LNCaP clone FGC (cell line): Measurements from ENCODE around the gene ARHGAP22.

Experiments
- DNase-seq: peaks from one replicate; pipeline ENCODE4 v3.0.0-alpha.2; 2011; ENCODE audit warnings: low read depth
- H3K4me3 ChIP-seq: 2 replicates; pipeline ENCODE4 v1.5.1; 2011; ENCODE audit warnings: mild to moderate bottlenecking, low read depth, low read length, control low read depth
- TF ChIP-seq, protein P1 (sequence below): IDR thresholded peaks from 2 replicates; pipeline ENCODE4 v1.5.1; 2012; ENCODE audit warnings: mild to moderate bottlenecking; ENCODE audit not compliant: control insufficient read depth, insufficient read depth; ENCODE audit errors: extremely low read depth

ARHGAP22 gene

DNA sequence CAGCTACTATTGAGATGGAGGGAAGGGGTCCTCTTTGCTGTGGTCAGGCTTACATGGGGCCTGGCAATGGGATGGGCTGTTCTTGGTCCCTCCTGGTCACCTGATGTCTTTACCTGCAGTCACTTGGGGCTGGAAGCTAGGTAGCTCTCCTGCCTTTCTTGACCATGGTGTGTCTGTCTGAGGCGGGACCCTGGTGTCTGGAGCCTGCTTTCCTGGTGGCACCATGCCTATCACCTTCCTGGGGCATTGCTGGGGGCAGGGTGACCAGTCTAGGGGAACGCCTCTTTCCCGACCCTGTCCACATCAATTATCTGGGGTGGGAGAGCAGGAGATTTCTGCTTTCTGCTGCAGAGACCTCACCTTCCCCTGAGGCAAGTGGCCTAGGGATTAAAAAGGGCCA lies 55.6 kb downstream of the ARHGAP22 start:
- no peak overlapping the region for H3K4me3 ChIP-seq
- DNase-seq = no peak
- TF ChIP-seq, protein P1, sequence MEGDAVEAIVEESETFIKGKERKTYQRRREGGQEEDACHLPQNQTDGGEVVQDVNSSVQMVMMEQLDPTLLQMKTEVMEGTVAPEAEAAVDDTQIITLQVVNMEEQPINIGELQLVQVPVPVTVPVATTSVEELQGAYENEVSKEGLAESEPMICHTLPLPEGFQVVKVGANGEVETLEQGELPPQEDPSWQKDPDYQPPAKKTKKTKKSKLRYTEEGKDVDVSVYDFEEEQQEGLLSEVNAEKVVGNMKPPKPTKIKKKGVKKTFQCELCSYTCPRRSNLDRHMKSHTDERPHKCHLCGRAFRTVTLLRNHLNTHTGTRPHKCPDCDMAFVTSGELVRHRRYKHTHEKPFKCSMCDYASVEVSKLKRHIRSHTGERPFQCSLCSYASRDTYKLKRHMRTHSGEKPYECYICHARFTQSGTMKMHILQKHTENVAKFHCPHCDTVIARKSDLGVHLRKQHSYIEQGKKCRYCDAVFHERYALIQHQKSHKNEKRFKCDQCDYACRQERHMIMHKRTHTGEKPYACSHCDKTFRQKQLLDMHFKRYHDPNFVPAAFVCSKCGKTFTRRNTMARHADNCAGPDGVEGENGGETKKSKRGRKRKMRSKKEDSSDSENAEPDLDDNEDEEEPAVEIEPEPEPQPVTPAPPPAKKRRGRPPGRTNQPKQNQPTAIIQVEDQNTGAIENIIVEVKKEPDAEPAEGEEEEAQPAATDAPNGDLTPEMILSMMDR = no peak

DNA sequence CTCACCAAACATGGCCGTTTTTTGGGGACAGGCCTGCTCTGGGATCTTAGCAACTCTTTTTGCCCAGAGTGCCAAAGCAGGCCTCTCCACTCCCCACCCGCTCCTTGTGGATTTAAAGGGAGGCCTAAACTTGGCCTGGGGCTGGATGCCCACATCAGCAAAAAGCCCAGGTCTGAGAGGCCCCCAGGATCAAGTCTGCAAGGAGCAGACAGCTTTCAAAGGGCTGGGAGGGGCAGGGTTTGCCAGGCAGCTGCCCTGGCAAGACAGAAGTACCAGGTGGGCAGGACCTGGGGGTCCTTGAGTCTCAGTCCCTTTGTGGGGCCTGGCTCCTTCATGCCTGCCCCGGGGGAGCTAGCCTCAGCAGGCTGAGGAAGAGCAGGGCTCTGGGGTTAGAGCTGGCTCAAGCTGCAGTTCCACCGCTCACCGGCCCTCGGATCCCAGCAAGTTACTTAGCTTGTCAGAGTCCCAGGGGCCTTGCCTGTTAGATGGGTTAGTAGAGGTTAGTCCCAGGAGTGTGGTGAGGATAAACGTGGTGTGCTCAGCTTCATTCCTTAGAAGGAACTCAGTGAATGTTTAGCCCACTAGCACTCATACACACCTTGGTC lies 56.2 kb downstream of the ARHGAP22 start:
- H3K4me3 ChIP-seq = no peak overlapping the region
- DNase-seq = no peak
- TF ChIP-seq, protein P1 = no peak

DNA sequence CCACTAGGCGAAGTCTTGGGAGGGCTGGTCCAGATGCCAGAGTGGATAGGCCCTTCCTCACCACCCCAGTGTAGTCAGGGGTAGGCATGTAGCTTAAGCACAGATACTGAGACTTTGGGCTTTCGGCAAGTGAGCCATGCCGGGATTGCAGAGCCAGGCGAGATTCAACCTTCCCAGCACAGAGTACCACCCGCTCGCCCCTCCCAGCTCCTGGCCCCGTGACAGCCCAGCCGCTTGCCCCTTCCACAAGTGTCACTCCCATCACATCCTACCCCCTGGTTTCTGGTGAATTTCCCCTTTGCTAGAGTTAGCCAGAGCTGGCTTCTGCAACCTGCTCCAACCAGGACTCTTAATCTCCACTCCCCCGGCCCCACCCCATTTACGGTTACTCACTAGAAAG lies 56.9 kb downstream of the ARHGAP22 start:
- DNase-seq = no peak
- no peak overlapping the region for H3K4me3 ChIP-seq

DNA sequence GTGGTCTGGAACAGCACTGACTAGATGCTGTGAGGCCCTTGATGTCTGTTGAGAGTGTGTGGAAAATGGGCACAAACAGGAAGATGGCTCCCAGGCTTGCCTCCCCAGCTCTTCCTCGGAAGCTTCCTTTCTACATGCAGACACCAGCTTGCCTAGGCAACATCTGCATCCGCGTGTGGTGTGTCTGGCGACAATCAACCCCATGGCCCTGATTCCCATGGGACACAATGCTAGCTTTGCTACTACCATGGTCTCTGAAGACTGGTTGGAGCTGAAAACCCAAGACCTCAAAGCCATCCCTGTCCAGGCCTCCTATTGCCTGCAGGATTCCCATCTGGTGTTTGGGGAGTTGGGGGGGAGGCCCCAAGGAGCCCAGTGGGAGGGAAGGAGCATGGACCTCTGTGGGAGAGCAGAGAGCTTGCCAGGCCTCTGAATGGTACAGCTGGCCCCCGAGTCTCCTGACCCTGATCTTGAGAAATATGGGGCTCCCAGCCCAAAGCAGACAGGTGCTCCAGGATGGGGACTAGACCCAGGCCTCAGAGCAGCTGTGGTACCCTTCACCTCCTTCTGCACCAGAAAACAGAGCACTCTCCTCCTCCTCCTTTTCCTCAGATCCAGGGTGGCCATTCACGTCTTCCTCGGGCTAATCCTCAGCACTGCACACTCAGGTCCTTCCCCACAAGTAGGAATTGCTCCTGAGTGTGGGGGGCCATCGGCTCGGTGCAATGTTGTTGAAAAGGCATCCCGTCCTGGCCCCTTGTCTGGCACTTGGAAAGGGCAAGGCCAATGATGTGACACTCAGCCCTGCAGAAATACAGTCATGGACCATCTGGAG lies 57.6 kb downstream of the ARHGAP22 start:
- no peak overlapping the region for H3K4me3 ChIP-seq
- TF ChIP-seq, protein P1 = no peak
- no peak for DNase-seq

More for the DNA sequence above, 56.9 kb downstream of the ARHGAP22 start:
- TF ChIP-seq, protein P1 = no peak

DNA sequence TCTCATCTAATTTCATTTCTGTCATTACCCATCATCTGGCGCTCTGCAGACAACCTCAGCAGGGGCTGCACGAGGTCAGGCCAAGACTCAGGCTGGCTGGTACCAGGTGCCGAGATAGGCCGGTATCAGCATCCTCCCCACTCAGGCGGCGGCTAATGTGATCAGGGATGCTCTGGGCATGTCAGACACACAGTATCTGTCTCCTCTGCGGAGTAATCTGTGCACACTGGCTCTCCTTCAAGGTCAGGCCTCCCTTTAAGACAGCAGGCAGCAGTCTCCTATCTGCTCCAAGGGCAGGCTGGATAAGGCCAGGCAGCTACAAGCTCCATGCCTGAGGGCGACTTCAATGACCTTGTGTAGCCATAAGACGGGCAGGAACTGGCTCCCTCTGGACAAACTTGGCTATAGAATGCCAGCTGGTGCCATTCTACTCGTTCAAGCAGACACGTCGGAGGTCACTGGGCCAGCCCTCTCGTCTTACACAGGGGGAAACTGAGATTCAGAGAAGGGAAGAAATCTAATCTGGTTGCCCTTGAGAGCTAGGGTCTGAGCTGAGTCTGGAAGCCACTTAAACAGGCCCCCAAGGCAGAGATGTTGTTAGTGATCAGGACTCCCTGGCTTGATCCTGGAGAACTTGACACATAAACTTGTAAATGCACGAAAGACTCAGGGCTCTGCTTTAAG lies 59.3 kb downstream of the ARHGAP22 start:
- TF ChIP-seq, protein P1 = no peak
- DNase-seq = no peak
- no peak overlapping the region for H3K4me3 ChIP-seq

DNA sequence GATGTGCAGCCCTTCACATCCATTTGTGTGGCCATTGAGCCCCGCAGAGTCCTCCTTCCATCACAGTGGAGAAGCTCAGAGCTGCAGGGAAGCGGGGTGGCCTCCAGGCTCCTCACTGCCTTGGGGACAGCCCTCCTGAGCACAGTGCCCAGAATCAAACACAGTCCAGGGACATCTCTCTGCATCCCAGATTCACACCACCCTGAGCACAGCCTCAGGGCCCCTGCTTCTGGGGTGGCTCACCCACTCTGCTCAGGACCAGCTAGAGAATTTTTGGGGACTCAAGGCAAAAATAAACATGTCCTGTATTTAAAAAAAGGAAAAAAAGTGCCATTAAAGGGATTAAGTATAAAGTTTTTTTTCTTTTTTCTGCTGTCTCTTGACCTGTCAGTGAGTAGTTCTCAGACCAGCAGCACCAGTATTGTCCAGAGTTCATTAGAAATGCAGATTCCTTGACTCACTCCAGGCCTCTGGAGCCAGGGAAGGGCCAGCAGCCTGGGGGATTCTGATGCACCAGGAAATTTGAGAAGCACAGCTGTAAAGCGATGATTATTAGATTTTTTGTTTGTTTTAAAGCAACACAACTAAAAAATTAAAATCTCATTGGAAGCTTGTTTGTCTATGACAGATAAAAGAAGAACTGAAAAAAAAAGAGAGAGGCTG lies 61.6 kb downstream of the ARHGAP22 start:
- DNase-seq = no peak
- no peak overlapping the region for H3K4me3 ChIP-seq
- TF ChIP-seq, protein P1 = no peak
